GM10248 (cell line): ENCODE results near the gene MAD1L1.

ENCODE experiments used
- CTCF ChIA-PET: fragments of 300-600 bp; sonication (Branson Sonifier 250); formaldehyde crosslinking; extraction: SDS; loops from one replicate; lab custom pipeline; 2021; ENCODE audit warnings: antibody characterized with exemption; lab: Yijun Ruan, JAX
- POLR2A ChIA-PET: fragments of 350-650 bp; sonication (Branson Sonifier 250); formaldehyde crosslinking; extraction: SDS; loops from one replicate; lab custom pipeline; 2020; ENCODE audit warnings: antibody characterized with exemption; lab: Yijun Ruan, JAX
- DNase-seq: peaks from one replicate; pipeline ENCODE4 v3.0.0; 2012; ENCODE audit errors: extremely low spot score
- TF ChIP-seq, protein P1 (sequence below): IDR thresholded peaks from 2 replicates; pipeline ENCODE4 v1.5.1; 2012; ENCODE audit warnings: mild to moderate bottlenecking, low read depth; ENCODE audit errors: extremely low read depth, missing control alignments, control extremely low read depth

Gene MAD1L1

GRCh38 chr7:1853431-1853985 is 379.2 kb downstream of the MAD1L1 start:
- TF ChIP-seq, protein P1, sequence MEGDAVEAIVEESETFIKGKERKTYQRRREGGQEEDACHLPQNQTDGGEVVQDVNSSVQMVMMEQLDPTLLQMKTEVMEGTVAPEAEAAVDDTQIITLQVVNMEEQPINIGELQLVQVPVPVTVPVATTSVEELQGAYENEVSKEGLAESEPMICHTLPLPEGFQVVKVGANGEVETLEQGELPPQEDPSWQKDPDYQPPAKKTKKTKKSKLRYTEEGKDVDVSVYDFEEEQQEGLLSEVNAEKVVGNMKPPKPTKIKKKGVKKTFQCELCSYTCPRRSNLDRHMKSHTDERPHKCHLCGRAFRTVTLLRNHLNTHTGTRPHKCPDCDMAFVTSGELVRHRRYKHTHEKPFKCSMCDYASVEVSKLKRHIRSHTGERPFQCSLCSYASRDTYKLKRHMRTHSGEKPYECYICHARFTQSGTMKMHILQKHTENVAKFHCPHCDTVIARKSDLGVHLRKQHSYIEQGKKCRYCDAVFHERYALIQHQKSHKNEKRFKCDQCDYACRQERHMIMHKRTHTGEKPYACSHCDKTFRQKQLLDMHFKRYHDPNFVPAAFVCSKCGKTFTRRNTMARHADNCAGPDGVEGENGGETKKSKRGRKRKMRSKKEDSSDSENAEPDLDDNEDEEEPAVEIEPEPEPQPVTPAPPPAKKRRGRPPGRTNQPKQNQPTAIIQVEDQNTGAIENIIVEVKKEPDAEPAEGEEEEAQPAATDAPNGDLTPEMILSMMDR = no peak
- ChIA-PET POLR2A (no interaction called here), CTCF (no interaction called here)
- DNase-seq = no peak

- ChIA-PET CTCF (no interaction called here), POLR2A (no interaction called here)
- no peak for DNase-seq
- TF ChIP-seq, protein P1 = no peak
These were observed 380.0 kb downstream of the MAD1L1 start for GRCh38 chr7:1852517-1853430.

DNA sequence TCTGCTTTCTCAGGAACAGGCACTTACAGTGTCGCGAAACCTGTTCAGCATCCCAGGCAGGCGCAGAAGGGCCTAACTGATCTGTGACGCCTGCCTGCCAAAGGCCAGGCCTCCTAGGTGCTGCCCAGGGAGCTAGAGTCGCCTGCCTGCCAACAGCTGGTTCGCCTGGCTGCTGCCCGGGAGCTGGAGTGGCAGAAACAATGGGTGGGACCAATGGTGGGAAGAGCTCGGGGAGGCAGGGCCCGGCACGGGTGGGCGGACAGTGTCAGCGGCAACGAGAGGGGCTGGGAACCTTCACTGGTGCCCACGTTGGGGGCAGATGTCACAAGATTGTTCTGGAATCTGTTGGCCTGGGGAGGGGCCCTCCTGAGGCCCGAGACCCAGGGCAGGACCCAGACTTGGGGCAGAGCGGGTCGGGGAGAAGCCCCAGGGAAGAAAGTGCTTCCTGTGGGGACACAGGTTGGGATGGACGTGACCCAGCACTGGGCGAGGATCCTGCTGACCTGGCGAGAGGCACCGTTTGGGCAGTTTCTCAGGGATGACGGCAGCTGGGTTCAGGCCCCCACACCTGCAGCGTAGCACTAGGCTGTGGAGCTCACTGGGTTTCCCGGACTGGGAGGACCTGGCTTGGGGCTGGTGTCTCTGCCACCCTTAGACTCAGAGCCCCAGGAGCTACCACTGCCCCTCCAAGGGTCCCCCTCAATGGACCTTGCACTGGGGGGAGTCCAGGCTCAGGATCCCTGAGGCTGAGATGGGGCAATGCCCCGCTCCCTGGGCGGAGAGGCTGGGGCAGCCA is 380.8 kb downstream of the MAD1L1 start:
- CTCF ChIA-PET = no interaction called here
- no peak for DNase-seq
- TF ChIP-seq, protein P1 = no peak
- POLR2A ChIA-PET = no interaction called here

- no peak for DNase-seq
- POLR2A ChIA-PET = no interaction called here
- TF ChIP-seq, protein P1 = no peak
- CTCF ChIA-PET = interaction anchor here (1.4 kb wide), 1 partner anchor 9 kb away, joined by 3 read pairs; no protein-coding TSS in a partner anchor
These were observed 381.7 kb downstream of the MAD1L1 start for GRCh38 chr7:1850976-1851571.

- TF ChIP-seq, protein P1 = no peak
- ChIA-PET POLR2A (no interaction called here), CTCF (interaction anchor here (1.4 kb wide), 1 partner anchor 8 kb away, joined by 3 read pairs; no protein-coding TSS in a partner anchor)
- no peak for DNase-seq
These were observed 382.4 kb downstream of the MAD1L1 start for GRCh38 chr7:1850111-1850975.
